GM18499 (cell line): ENCODE results near the gene USP6NL.

Experiments used
- ATAC-seq: cut with Tn5 transposase; IDR thresholded peaks from one replicate; pipeline ENCODE4 v1.9.1; 2021; ENCODE audit warnings: moderate number of reproducible peaks; ENCODE audit not compliant: insufficient read depth, unreplicated experiment

Gene USP6NL

GRCh38 chr10:11598712-11599397 lies 12.6 kb downstream of the USP6NL start:
- ATAC-seq: no peak

- no peak for ATAC-seq
These were observed 14.0 kb downstream of the USP6NL start for GRCh38 chr10:11597470-11597869.

GRCh38 chr10:11595395-11595692 lies 16.1 kb downstream of the USP6NL start:
- ATAC-seq: no peak

GRCh38 chr10:11594589-11595394 lies 16.7 kb downstream of the USP6NL start:
- ATAC-seq: no peak

GRCh38 chr10:11593612-11594011 lies 17.8 kb downstream of the USP6NL start:
- no peak for ATAC-seq

- ATAC-seq: no peak
These were observed 21.7 kb downstream of the USP6NL start for GRCh38 chr10:11589738-11590137.

GRCh38 chr10:11588873-11589574 lies 22.4 kb downstream of the USP6NL start:
- no peak for ATAC-seq

GRCh38 chr10:11587722-11588259 lies 23.7 kb downstream of the USP6NL start:
- ATAC-seq: no peak

GRCh38 chr10:11586170-11586569 lies 25.3 kb downstream of the USP6NL start:
- no peak for ATAC-seq

GRCh38 chr10:11581213-11581612 lies 30.2 kb downstream of the USP6NL start:
- ATAC-seq: no peak

- no peak for ATAC-seq
These were observed 31.6 kb downstream of the USP6NL start for GRCh38 chr10:11579885-11580284.

GRCh38 chr10:11578802-11579255 lies 32.6 kb downstream of the USP6NL start:
- peak; percentile 46 for ATAC-seq

GRCh38 chr10:11576092-11576809 lies 35.2 kb downstream of the USP6NL start:
- ATAC-seq: no peak

GRCh38 chr10:11573497-11573896 lies 38.0 kb downstream of the USP6NL start:
- ATAC-seq: peak; percentile 43

GRCh38 chr10:11570751-11571150 lies 40.7 kb downstream of the USP6NL start:
- no peak for ATAC-seq

GRCh38 chr10:11569471-11569870 lies 42.0 kb downstream of the USP6NL start:
- ATAC-seq: no peak

GRCh38 chr10:11568578-11568977 lies 42.9 kb downstream of the USP6NL start:
- ATAC-seq: no peak

- no peak for ATAC-seq
These were observed 46.7 kb downstream of the USP6NL start for GRCh38 chr10:11564741-11565140.

GRCh38 chr10:11563936-11564335 lies 47.5 kb downstream of the USP6NL start:
- no peak for ATAC-seq

- no peak for ATAC-seq
These were observed 48.6 kb downstream of the USP6NL start for GRCh38 chr10:11562888-11563287.
